HEK293T (cell line): ENCODE measurements around the gene ACO2.

Source experiments
- ARNT ChIP-seq: fragments of 450-650 bp; IDR thresholded peaks from 2 replicates; pipeline ENCODE4 v1.6.1; 2017; ENCODE audit warnings: mild to moderate bottlenecking
- BHLHE40 ChIP-seq: fragments of 450-650 bp; IDR thresholded peaks from 2 replicates; pipeline ENCODE4 v1.6.1; 2016; ENCODE audit warnings: mild to moderate bottlenecking, moderate library complexity, borderline replicate concordance
- CTBP1 ChIP-seq: fragments of 450-650 bp; IDR thresholded peaks from 2 replicates; pipeline ENCODE4 v1.6.1; 2016; ENCODE audit warnings: borderline replicate concordance
- FOXM1 ChIP-seq: fragments of 450-650 bp; IDR thresholded peaks from 2 replicates; pipeline ENCODE4 v1.6.1; 2017; ENCODE audit warnings: mild to moderate bottlenecking, borderline replicate concordance
- HDGF ChIP-seq: fragments of 450-650 bp; IDR thresholded peaks from 2 replicates; pipeline ENCODE4 v1.6.1; 2017; ENCODE audit warnings: antibody characterized with exemption, borderline replicate concordance
- L3MBTL2 ChIP-seq: fragments of 450-650 bp; conservative IDR thresholded peaks from 2 replicates; pipeline ENCODE4 v1.6.1; 2016; ENCODE audit warnings: mild to moderate bottlenecking
- NFRKB ChIP-seq: fragments of 450-650 bp; IDR thresholded peaks from 2 replicates; pipeline ENCODE4 v1.6.1; 2016; ENCODE audit warnings: mild to moderate bottlenecking, moderate library complexity
- PKNOX1 ChIP-seq: fragments of 450-650 bp; IDR thresholded peaks from 2 replicates; pipeline ENCODE4 v1.6.1; 2016
- SP1 ChIP-seq: fragments of 450-650 bp; IDR thresholded peaks from 2 replicates; pipeline ENCODE4 v1.6.1; 2017
- TARDBP ChIP-seq: fragments of 450-650 bp; IDR thresholded peaks from 2 replicates; pipeline ENCODE4 v1.6.1; 2016

GRCh38 chr22:41571786-41572185 is 102.9 kb downstream of the ACO2 start:
- no peak for TF ChIP-seq ARNT
- TF ChIP-seq SP1 = no peak
- TF ChIP-seq TARDBP = no peak
- TF ChIP-seq L3MBTL2 = no peak
- TF ChIP-seq HDGF = no peak
- TF ChIP-seq FOXM1 = no peak
- TF ChIP-seq BHLHE40 = no peak
- TF ChIP-seq PKNOX1 = no peak
- TF ChIP-seq NFRKB = no peak
- TF ChIP-seq CTBP1 = no peak
